Neural progenitor cell (in vitro differentiated cells): ENCODE results near the gene ACAA1.

ENCODE experiments used
- EZH2 ChIP-seq: fragments of 200-600 bp; sonication (generic); IDR thresholded peaks from 2 replicates; pipeline ENCODE4 v1.6.1; 2017; ENCODE audit warnings: antibody characterized with exemption, mild to moderate bottlenecking, moderate library complexity
- EZH2phosphoT487 ChIP-seq: fragments of 200-600 bp; sonication (generic); IDR thresholded peaks from 2 replicates; pipeline ENCODE4 v1.6.1; 2017; ENCODE audit warnings: antibody characterized with exemption
- TF ChIP-seq, protein P1 (sequence below): fragments of 200-600 bp; sonication (generic); IDR thresholded peaks from 2 replicates; pipeline ENCODE4 v1.5.1; 2017; ENCODE audit warnings: antibody characterized with exemption, mild to moderate bottlenecking

DNA sequence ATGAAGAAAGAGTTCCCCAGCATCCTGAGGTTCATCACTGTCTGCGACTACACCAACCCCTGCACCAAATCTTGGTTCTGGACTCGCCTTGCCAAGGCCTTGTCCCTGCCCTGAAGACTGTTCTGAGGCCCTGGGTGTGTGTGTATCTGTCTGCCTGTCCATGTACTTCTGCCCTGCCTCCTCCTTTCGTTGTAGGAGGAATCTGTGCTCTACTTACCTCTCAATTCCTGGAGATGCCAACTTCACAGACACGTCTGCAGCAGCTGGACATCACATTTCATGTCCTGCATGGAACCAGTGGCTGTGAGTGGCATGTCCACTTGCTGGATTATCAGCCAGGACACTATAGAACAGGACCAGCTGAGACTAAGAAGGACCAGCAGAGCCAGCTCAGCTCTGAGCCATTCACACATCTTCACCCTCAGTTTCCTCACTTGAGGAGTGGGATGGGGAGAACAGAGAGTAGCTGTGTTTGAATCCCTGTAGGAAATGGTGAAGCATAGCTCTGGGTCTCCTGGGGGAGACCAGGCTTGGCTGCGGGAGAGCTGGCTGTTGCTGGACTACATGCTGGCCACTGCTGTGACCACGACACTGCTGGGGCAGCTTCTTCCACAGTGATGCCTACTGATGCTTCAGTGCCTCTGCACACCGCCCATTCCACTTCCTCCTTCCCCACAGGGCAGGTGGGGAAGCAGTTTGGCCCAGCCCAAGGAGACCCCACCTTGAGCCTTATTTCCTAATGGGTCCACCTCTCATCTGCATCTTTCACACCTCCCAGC, 4.4 kb upstream of the ACAA1 start:
- no peak for TF ChIP-seq EZH2
- TF ChIP-seq, protein P1, sequence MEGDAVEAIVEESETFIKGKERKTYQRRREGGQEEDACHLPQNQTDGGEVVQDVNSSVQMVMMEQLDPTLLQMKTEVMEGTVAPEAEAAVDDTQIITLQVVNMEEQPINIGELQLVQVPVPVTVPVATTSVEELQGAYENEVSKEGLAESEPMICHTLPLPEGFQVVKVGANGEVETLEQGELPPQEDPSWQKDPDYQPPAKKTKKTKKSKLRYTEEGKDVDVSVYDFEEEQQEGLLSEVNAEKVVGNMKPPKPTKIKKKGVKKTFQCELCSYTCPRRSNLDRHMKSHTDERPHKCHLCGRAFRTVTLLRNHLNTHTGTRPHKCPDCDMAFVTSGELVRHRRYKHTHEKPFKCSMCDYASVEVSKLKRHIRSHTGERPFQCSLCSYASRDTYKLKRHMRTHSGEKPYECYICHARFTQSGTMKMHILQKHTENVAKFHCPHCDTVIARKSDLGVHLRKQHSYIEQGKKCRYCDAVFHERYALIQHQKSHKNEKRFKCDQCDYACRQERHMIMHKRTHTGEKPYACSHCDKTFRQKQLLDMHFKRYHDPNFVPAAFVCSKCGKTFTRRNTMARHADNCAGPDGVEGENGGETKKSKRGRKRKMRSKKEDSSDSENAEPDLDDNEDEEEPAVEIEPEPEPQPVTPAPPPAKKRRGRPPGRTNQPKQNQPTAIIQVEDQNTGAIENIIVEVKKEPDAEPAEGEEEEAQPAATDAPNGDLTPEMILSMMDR = no peak
- TF ChIP-seq EZH2phosphoT487 = no peak
